Loucy (cell line): ENCODE results near the gene NOL4L.

Source experiments
- CTCF ChIP-seq: fragments of 200-600 bp; sonication (generic); conservative IDR thresholded peaks from 2 replicates; pipeline ENCODE4 v1.5.1; 2014; ENCODE audit warnings: mild to moderate bottlenecking, antibody characterized with exemption, low read length
- EZH2phosphoT487 ChIP-seq: fragments of 200-600 bp; IDR thresholded peaks from 2 replicates; pipeline ENCODE4 v1.6.1; 2018; ENCODE audit warnings: antibody characterized with exemption, mild to moderate bottlenecking, moderate library complexity, borderline replicate concordance

GRCh38 chr20:32478576-32478975, 106.6 kb downstream of the NOL4L start:
- TF ChIP-seq CTCF (no peak), EZH2phosphoT487 (no peak)
